Suprapubic skin (tissue), 4 donors: ENCODE data around the gene NFIB. TPM values are rescaled to one million over a fixed set of nuclear protein-coding genes. Genes with fewer than 3 reads are reported as not detected.

ENCODE experiments used
- DNase-seq, 2 donors: peaks; one replicate each; pipeline ENCODE4 v3.0.0-alpha.2; 2019; ENCODE audit warnings: low spot score in 2 of 2
- H3K27ac ChIP-seq: fragments of 200-600 bp; sonication (generic); one replicate; pipeline ENCODE4 v1.5.1; 2019
- H3K27me3 ChIP-seq: fragments of 200-600 bp; sonication (generic); one replicate; pipeline ENCODE4 v1.5.1; 2019
- H3K36me3 ChIP-seq: fragments of 200-600 bp; sonication (generic); one replicate; pipeline ENCODE4 v1.5.1; 2019
- H3K4me1 ChIP-seq: fragments of 200-600 bp; sonication (generic); one replicate; pipeline ENCODE4 v1.5.1; 2019
- H3K4me3 ChIP-seq: fragments of 200-600 bp; sonication (generic); one replicate; pipeline ENCODE4 v1.5.1; 2019; ENCODE audit warnings: mild to moderate bottlenecking
- H3K9me3 ChIP-seq: fragments of 200-600 bp; sonication (generic); one replicate; pipeline ENCODE4 v1.5.1; 2019
- CTCF ChIP-seq, 2 donors: fragments of 200-600 bp in 1 of 2; fragments of 450-650 bp in 1 of 2; sonication (generic) in 1 of 2; IDR thresholded peaks; one replicate each; pipeline ENCODE4 v1.5.1; 2016 to 2019; ENCODE audit warnings: antibody characterized with exemption in 2 of 2, mild to moderate bottlenecking in 1 of 2, moderate library complexity in 1 of 2
- EP300 ChIP-seq: sonication (generic); formaldehyde crosslinking; IDR thresholded peaks from one replicate; pipeline ENCODE4 v1.6.1; 2017; ENCODE audit warnings: antibody characterized with exemption
- POLR2A ChIP-seq, 2 donors: fragments of 450-650 bp; IDR thresholded peaks; one replicate each; pipeline ENCODE4 v1.6.1; 2017; ENCODE audit warnings: antibody characterized with exemption in 2 of 2, mild to moderate bottlenecking in 2 of 2, moderate library complexity in 2 of 2
- POLR2AphosphoS5 ChIP-seq, 3 donors: sonication (generic); formaldehyde crosslinking; IDR thresholded peaks; one replicate each; pipeline ENCODE4 v1.6.1; 2017; ENCODE audit warnings: antibody characterized with exemption in 3 of 3
- WGBS: methylation state at CpG from one replicate; pipeline ENCODE4 v1.1.5; 2018; 5-methylcytosine and 5-hydroxymethylcytosine counted together
- total RNA-seq, 4 donors: library from RNA; depleted of rRNA; stranded (reverse); fragments of >200 nt; gene quantifications; one replicate each; pipeline ENCODE4 v1.1.0, GENCODE V29; 2016

The NFIB gene
- total RNA-seq, 4 donors from 2014 or later: 90.4 to 204 (median 112) TPM

- Histone ChIP-seq H3K36me3 (no peaks in the 10 kb centered on the region), H3K27me3 (no peaks in the 10 kb centered on the region), H3K9me3 (no peaks in the 10 kb centered on the region), H3K27ac (no peak overlapping the region), H3K4me1 (no peaks in the 10 kb centered on the region), H3K4me3 (no peak overlapping the region)
- no peak for TF ChIP-seq EP300
- TF ChIP-seq POLR2A (IDR thresholded peaks at IDR 0.05): no peak
- no peak for TF ChIP-seq CTCF (IDR thresholded peaks at IDR 0.05)
- no peak for TF ChIP-seq POLR2AphosphoS5 (IDR thresholded peaks at IDR 0.05)
- 90% methylated on average over 4 of the region's 4 CpGs for WGBS
- DNase-seq: no peak
Measured at GRCh38 chr9:14068690-14069089, 245.3 kb downstream of the NFIB start.

GRCh38 chr9:14066831-14067230 lies 247.1 kb downstream of the NFIB start:
- no peaks in the 10 kb centered on the region for H3K27me3 ChIP-seq
- H3K4me1 ChIP-seq: no peaks in the 10 kb centered on the region
- no peaks in the 10 kb centered on the region for H3K9me3 ChIP-seq
- TF ChIP-seq POLR2AphosphoS5 (IDR thresholded peaks at IDR 0.05) (no peak), CTCF (IDR thresholded peaks at IDR 0.05) (no peak), POLR2A (IDR thresholded peaks at IDR 0.05) (no peak)
- WGBS: 69% methylated on average over 4 of the region's 4 CpGs
- DNase-seq: no peak
- H3K36me3 ChIP-seq: no peaks in the 10 kb centered on the region
- no peak overlapping the region for H3K27ac ChIP-seq
- no peak overlapping the region for H3K4me3 ChIP-seq

GRCh38 chr9:14066032-14066431 lies 247.9 kb downstream of the NFIB start:
- H3K36me3 ChIP-seq: no peaks in the 10 kb centered on the region
- no peak overlapping the region for H3K27ac ChIP-seq
- DNase-seq: no peak
- WGBS: 95% methylated on average over 4 of the region's 4 CpGs
- H3K27me3 ChIP-seq: no peaks in the 10 kb centered on the region
- H3K4me3 ChIP-seq: no peak overlapping the region
- no peaks in the 10 kb centered on the region for H3K4me1 ChIP-seq
- TF ChIP-seq POLR2A (IDR thresholded peaks at IDR 0.05): no peak
- no peak for TF ChIP-seq EP300
- TF ChIP-seq CTCF (IDR thresholded peaks at IDR 0.05): no peak
- no peak for TF ChIP-seq POLR2AphosphoS5 (IDR thresholded peaks at IDR 0.05)
- no peaks in the 10 kb centered on the region for H3K9me3 ChIP-seq

GRCh38 chr9:14064940-14065339 lies 249.0 kb downstream of the NFIB start:
- Histone ChIP-seq H3K27me3 (no peaks in the 10 kb centered on the region), H3K4me1 (no peaks in the 10 kb centered on the region), H3K4me3 (no peak overlapping the region), H3K36me3 (no peaks in the 10 kb centered on the region), H3K9me3 (no peaks in the 10 kb centered on the region), H3K27ac (no peak overlapping the region)
- 92% methylated on average over 2 of the region's 2 CpGs for WGBS
- TF ChIP-seq POLR2AphosphoS5 (IDR thresholded peaks at IDR 0.05): no peak
- no peak for TF ChIP-seq EP300
- TF ChIP-seq CTCF (IDR thresholded peaks at IDR 0.05): no peak
- TF ChIP-seq POLR2A (IDR thresholded peaks at IDR 0.05): no peak
- DNase-seq: no peak

- H3K27ac ChIP-seq: no peak overlapping the region
- H3K36me3 ChIP-seq: no peaks in the 10 kb centered on the region
- no peaks in the 10 kb centered on the region for H3K27me3 ChIP-seq
- H3K9me3 ChIP-seq: no peaks in the 10 kb centered on the region
- no peak for DNase-seq
- no peak overlapping the region for H3K4me3 ChIP-seq
- 84% methylated on average over 1 of the region's 1 CpG for WGBS
- no peaks in the 10 kb centered on the region for H3K4me1 ChIP-seq
- TF ChIP-seq EP300: no peak
- TF ChIP-seq POLR2A (IDR thresholded peaks at IDR 0.05): no peak
- no peak for TF ChIP-seq CTCF (IDR thresholded peaks at IDR 0.05)
Measured at GRCh38 chr9:14063756-14064155, 250.2 kb downstream of the NFIB start.
